Endothelial cell of umbilical vein (primary cell): ENCODE results near the gene NCOR1. TPM values are rescaled to one million over a fixed set of nuclear protein-coding genes. Genes with fewer than 3 reads are reported as not detected.

ENCODE experiments used
- BruUV-seq: library from RNA; stranded (reverse); fragments of 400-500 nt; replicated peaks from 2 replicates; lab custom pipeline; 2021; lab: Mats Ljungman, UMichigan
- CTCF ChIA-PET: fragments of 300-600, 350-600 bp; sonication (Branson Sonifier 250); formaldehyde crosslinking; loops from one replicate; lab custom pipeline; 2021; ENCODE audit warnings: antibody characterized with exemption, inconsistent platforms; lab: Charles Lee
- POLR2A ChIA-PET: fragments of 300-600, 350-600 bp; sonication (Branson Sonifier 250); formaldehyde crosslinking; loops from one replicate; lab custom pipeline; 2021; ENCODE audit warnings: antibody characterized with exemption, inconsistent platforms; lab: Charles Lee
- DNase-seq: peaks from one replicate; pipeline ENCODE4 v3.0.0-alpha.2; 2011; ENCODE audit warnings: low read depth, low spot score
- FAIRE-seq: peaks from 2 replicates; lab custom pipeline; 2011; peaks lifted over from hg19 to GRCh38; lab: Jason Lieb, UNC
- H2AFZ ChIP-seq: 2 replicates; pipeline ENCODE4 v1.6.0; 2012; ENCODE audit warnings: low read depth, low read length, control low read depth, inconsistent platforms
- H3K27ac ChIP-seq: 2 replicates; pipeline ENCODE4 v1.5.1; 2011; ENCODE audit warnings: low read depth, mild to moderate bottlenecking, control low read depth, low read length, moderate library complexity; ENCODE audit not compliant: insufficient read depth
- H3K27me3 ChIP-seq, 2 experiments: 2 replicates each; pipeline versions ENCODE4 v1.6.0 to v1.6.1; 2011; ENCODE audit warnings: low read length in 2 of 2, mixed read lengths in 1 of 2; ENCODE audit not compliant: control insufficient read depth in 2 of 2, insufficient read depth in 2 of 2
- H3K36me3 ChIP-seq, 2 experiments: 2 replicates in 1 of 2; 3 replicates in 1 of 2; pipeline ENCODE4 v1.5.1; 2011; ENCODE audit warnings: low read length in 2 of 2, mild to moderate bottlenecking in 1 of 2, moderate library complexity in 1 of 2; ENCODE audit not compliant: control insufficient read depth in 2 of 2, insufficient read depth in 2 of 2; ENCODE audit errors: extremely low read depth in 1 of 2
- H3K4me1 ChIP-seq: 3 replicates; pipeline ENCODE4 v1.5.1; 2011; ENCODE audit warnings: mild to moderate bottlenecking, low read length; ENCODE audit not compliant: control insufficient read depth, insufficient read depth; ENCODE audit errors: extremely low read depth
- H3K4me2 ChIP-seq: 2 replicates; pipeline ENCODE4 v1.6.1; 2011; ENCODE audit warnings: low read length, control low read depth, mixed read lengths; ENCODE audit not compliant: insufficient read depth
- H3K4me3 ChIP-seq, 3 experiments: fragments of 200-600 bp in 1 of 3; sonication (generic), shearing (Covaris generic) in 1 of 3; replicated peaks in 1 of 3; 2 replicates each; pipeline ENCODE4 v1.5.1; 2011 to 2016; ENCODE audit warnings: control low read depth in 3 of 3, low read length in 3 of 3, mild to moderate bottlenecking in 2 of 3, inconsistent platforms in 1 of 3, low read depth in 1 of 3, moderate library complexity in 1 of 3; ENCODE audit not compliant: insufficient read depth in 1 of 3
- H3K79me2 ChIP-seq: 2 replicates; pipeline ENCODE4 v1.6.0; 2012; ENCODE audit warnings: low read length, inconsistent platforms; ENCODE audit not compliant: control insufficient read depth, insufficient read depth
- H3K9ac ChIP-seq: replicated peaks from 2 replicates; pipeline ENCODE3; 2011; ENCODE audit warnings: low read length, control low read depth; ENCODE audit not compliant: insufficient read depth; ENCODE audit errors: extremely low read depth
- H3K9me1 ChIP-seq: replicated peaks from 3 replicates; pipeline ENCODE4 v1.6.0; 2011; ENCODE audit warnings: mild to moderate bottlenecking, low read length; ENCODE audit not compliant: control insufficient read depth, insufficient read depth; ENCODE audit errors: extremely low read depth
- H3K9me3 ChIP-seq: replicated peaks from 2 replicates; pipeline ENCODE4 v1.5.1; 2012; ENCODE audit warnings: low read length, inconsistent platforms; ENCODE audit not compliant: control insufficient read depth, insufficient read depth
- H4K20me1 ChIP-seq: replicated peaks from 2 replicates; pipeline ENCODE3; 2011; ENCODE audit warnings: mild to moderate bottlenecking, low read length; ENCODE audit not compliant: control insufficient read depth, insufficient read depth; ENCODE audit errors: extremely low read depth
- CTCF ChIP-seq, 2 donors: IDR thresholded peaks; 1 replicate in 1 of 2; 2 replicates in 1 of 2; pipeline ENCODE4 v1.5.1; 2011; ENCODE audit warnings: low read length in 2 of 2, mild to moderate bottlenecking in 2 of 2, moderate library complexity in 2 of 2, control low read depth in 1 of 2, inconsistent platforms in 1 of 2, low read depth in 1 of 2; ENCODE audit not compliant: insufficient read depth in 1 of 2; ENCODE audit errors: extremely low read depth in 1 of 2
- EZH2 ChIP-seq: IDR thresholded peaks from 2 replicates; pipeline ENCODE4 v1.6.1; 2012; ENCODE audit warnings: borderline replicate concordance, low read depth, mild to moderate bottlenecking, moderate library complexity, low read length, inconsistent platforms; ENCODE audit not compliant: severe bottlenecking
- FOS ChIP-seq: IDR thresholded peaks from 2 replicates; pipeline ENCODE4 v1.6.1; 2011; ENCODE audit warnings: mild to moderate bottlenecking, low read length, moderate library complexity, borderline replicate concordance; ENCODE audit not compliant: insufficient read depth
- GATA2 ChIP-seq: IDR thresholded peaks from 2 replicates; pipeline ENCODE4 v1.7.0; 2011; ENCODE audit warnings: low read depth, mild to moderate bottlenecking, moderate library complexity, mixed read lengths, low read length; ENCODE audit not compliant: insufficient read length, insufficient read depth
- JUN ChIP-seq: IDR thresholded peaks from 2 replicates; pipeline ENCODE4 v1.6.1; 2011; ENCODE audit warnings: borderline replicate concordance, low read depth; ENCODE audit not compliant: insufficient read length, insufficient read depth
- MAX ChIP-seq: IDR thresholded peaks from 2 replicates; pipeline ENCODE4 v1.6.1; 2011; ENCODE audit not compliant: insufficient read depth, insufficient read length
- MYC ChIP-seq: IDR thresholded peaks from one replicate; pipeline ENCODE4 v1.6.1; 2011; ENCODE audit warnings: mild to moderate bottlenecking, low read depth, low read length
- POLR2A ChIP-seq: IDR thresholded peaks from 2 replicates; pipeline ENCODE4 v1.6.1; 2012; ENCODE audit warnings: low read depth, mild to moderate bottlenecking, control low read depth, low read length
- POLR2AphosphoS5 ChIP-seq: IDR thresholded peaks from 2 replicates; pipeline ENCODE4 v1.6.1; 2012; ENCODE audit warnings: low read depth, mild to moderate bottlenecking, control low read depth, low read length, moderate library complexity; ENCODE audit not compliant: insufficient read depth
- dilution Hi-C: fragments of 300-500 bp; cut with MboI; formaldehyde crosslinking; loops from one replicate; pipeline ENCODE4 v1.15.0; 2019; ENCODE audit warnings: low sequenced_read_pairs; ENCODE audit not compliant: extremely low pct_ligation_motif_present
- intact Hi-C: fragments of 100-400 bp; cut with micrococcal nuclease; formaldehyde crosslinking; loops from one replicate; pipeline ENCODE4 v1.10.0; 2022
- polyA plus RNA-seq, 4 experiments: library from polyadenylated mRNA; depleted of rRNA in 3 of 4; stranded (reverse) in 3 of 4; unstranded in 1 of 4; fragments of >200 nt; gene quantifications; 2 replicates each; pipeline versions ENCODE4 v1.2.1 to v1.2.3, GENCODE V29; 2011 to 2012; ENCODE audit warnings: missing spikeins in 1 of 4
- total RNA-seq: library from RNA; stranded (reverse); gene quantifications from 2 replicates; pipeline ENCODE4 v1.2.3, GENCODE V29; 2021

The NCOR1 gene
- total and polyA plus RNA-seq, 2 donors (not counting 3 experiments of a cell fraction or from before 2014, with no cell fraction given) = 90.0 to 134 TPM

DNA sequence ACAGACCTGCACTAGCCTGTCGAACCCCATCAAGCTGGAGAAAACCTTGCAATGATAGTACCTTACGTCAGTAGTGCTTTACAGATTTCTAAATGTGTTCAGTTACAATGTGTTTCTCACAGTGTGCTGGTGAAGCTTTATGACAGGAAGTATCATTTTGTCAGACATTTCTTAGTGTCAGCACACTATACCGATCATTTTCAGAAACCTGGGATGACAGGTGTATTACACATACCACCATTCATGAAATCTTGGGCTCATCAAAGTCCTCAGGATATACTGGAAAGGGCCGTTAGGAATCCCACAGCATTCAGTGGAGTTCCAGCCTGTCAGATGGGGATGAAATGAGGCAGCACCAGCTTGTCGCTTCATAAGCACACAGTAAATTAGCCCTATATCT lies 188.4 kb downstream of the NCOR1 start:
- FAIRE-seq = no peak
- Histone ChIP-seq H3K36me3 (peaks cover 22 to 48% of the 10 kb centered on the region in 2 experiments), H4K20me1 (no peaks in the 10 kb centered on the region), H3K4me1 (peaks cover 40% of the 10 kb centered on the region), H2AFZ (no peak overlapping the region), H3K27me3 (no peaks in the 10 kb centered on the region), H3K4me2 (no peak overlapping the region), H3K27ac (peak overlapping the region; percentile 97), H3K9me1 (no peaks in the 10 kb centered on the region), H3K9me3 (no peaks in the 10 kb centered on the region), H3K9ac (no peak overlapping the region), H3K4me3 (no peak overlapping the region), H3K79me2 (peaks cover 23% of the 10 kb centered on the region)
- BruUV-seq = no TSS peak
- ChIA-PET POLR2A (no interaction called here), CTCF (interaction anchor here (1.9 to 2.0 kb wide), 2 partner anchors 13 to 16 kb away, joined by 4 to 7 read pairs; no protein-coding TSS in a partner anchor)
- TF ChIP-seq CTCF (IDR thresholded peaks at IDR 0.05; ENCODE audit: extremely low read depth in 1 of 2, insufficient read depth in 1 of 2, low read depth in 1 of 2, low read length in 2 of 2) (no peak), GATA2 (no peak), FOS (no peak), MAX (no peak)
- no peak for DNase-seq
- dilution Hi-C loops = no loop called here
- intact Hi-C loops = loop anchor here (10.0 kb wide), 1 partner anchor 258 kb away; no protein-coding TSS in a partner anchor

DNA sequence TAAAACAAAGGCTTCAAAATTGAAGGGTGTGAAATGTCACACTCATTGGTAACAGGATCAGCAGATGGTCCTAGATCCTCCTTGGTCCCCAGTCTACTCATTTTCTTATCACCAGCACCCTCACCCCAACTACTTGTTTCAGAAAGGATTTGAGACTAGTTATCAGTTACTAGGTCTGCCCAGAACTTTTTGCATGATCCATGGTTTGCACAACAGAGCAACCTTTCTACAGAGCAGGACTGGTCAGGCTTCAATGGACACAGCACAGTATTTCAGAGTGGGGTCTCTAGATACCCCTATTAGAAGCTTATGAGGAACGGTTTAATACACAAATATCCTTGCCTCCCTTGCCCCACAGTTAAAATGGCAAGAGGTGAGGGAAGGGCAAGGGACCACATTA lies 190.1 kb downstream of the NCOR1 start:
- ChIA-PET CTCF (interaction anchor here (1.9 kb wide), 1 partner anchor 11 kb away, joined by 7 read pairs; no protein-coding TSS in a partner anchor), POLR2A (no interaction called here)
- TF ChIP-seq MYC (no peak), FOS (no peak), GATA2 (no peak), MAX (no peak), POLR2AphosphoS5 (no peak), POLR2A (no peak), EZH2 (no peak), JUN (no peak), CTCF (IDR thresholded peaks at IDR 0.05; ENCODE audit: extremely low read depth in 1 of 2, insufficient read depth in 1 of 2, low read depth in 1 of 2, low read length in 2 of 2) (no peak)
- BruUV-seq = no TSS peak
- Histone ChIP-seq H3K9me1 (no peaks in the 10 kb centered on the region), H3K9me3 (no peaks in the 10 kb centered on the region), H2AFZ (no peak overlapping the region), H3K4me1 (peaks cover 24% of the 10 kb centered on the region), H4K20me1 (no peaks in the 10 kb centered on the region), H3K9ac (no peak overlapping the region), H3K4me3 (no peak overlapping the region), H3K27me3 (no peaks in the 10 kb centered on the region), H3K4me2 (no peak overlapping the region), H3K36me3 (peaks cover 22 to 45% of the 10 kb centered on the region in 2 experiments), H3K79me2 (peaks cover 35% of the 10 kb centered on the region), H3K27ac (no peak overlapping the region)
- intact Hi-C loops = loop anchor here (10.0 kb wide), 1 partner anchor 260 kb away; no protein-coding TSS in a partner anchor
- dilution Hi-C loops = no loop called here
- FAIRE-seq (no peak), DNase-seq (no peak)
